ENCODE measurements around the gene LHFPL2. TPM values are rescaled to one million over a fixed set of nuclear protein-coding genes. Genes with fewer than 3 reads are reported as not detected.

The LHFPL2 gene
- total and polyA plus RNA-seq, 9 of the 15 experiments (the other 6 are each of a cell fraction or from before 2014, with no cell fraction given): 1.0 to 6.6 (median 4.6) TPM

- TF ChIP-seq SIX5 (IDR thresholded peaks at IDR 0.05; ENCODE audit: borderline replicate concordance in 1 of 2, insufficient read depth in 1 of 2, low read depth in 1 of 2, low read length in 2 of 2) (no peak), SRSF9 (IDR thresholded peaks at IDR 0.05; ENCODE audit: borderline replicate concordance, low read depth, low read length) (no peak), DPF2 (IDR thresholded peaks at IDR 0.05) (0 out of 2 replicates have a peak, but pooled peaks have one; percentile 41), ZNF583 (CRISPR knock-in tag; IDR thresholded peaks at IDR 0.05) (no peak), ZNF197 (CRISPR knock-in tag; IDR thresholded peaks at IDR 0.05; ENCODE audit: low read depth) (no peak), L3MBTL2 (IDR thresholded peaks at IDR 0.05) (peak; percentile 64), HBP1 (CRISPR knock-in tag; IDR thresholded peaks at IDR 0.05) (no peak), ZNF316 (IDR thresholded peaks at IDR 0.05) (peak; percentile 45), HLTF (IDR thresholded peaks at IDR 0.05) (no peak), ZNF551 (CRISPR knock-in tag; IDR thresholded peaks at IDR 0.05) (no peak), WHSC1 (IDR thresholded peaks at IDR 0.05; ENCODE audit: low read length) (no peak), GABPB1 (CRISPR knock-in tag; IDR thresholded peaks at IDR 0.05) (0 out of 2 replicates have a peak, but pooled peaks have one; percentile 11), ZEB2 (IDR thresholded peaks at IDR 0.05) (no peak), MIER1 (IDR thresholded peaks at IDR 0.05; ENCODE audit: low read depth) (no peak), MTA2 (IDR thresholded peaks at IDR 0.05; ENCODE audit: low read depth) (0 out of 2 replicates have a peak, but pooled peaks have one; percentile 15), ZBTB7A (IDR thresholded peaks at IDR 0.05; ENCODE audit: borderline replicate concordance, control insufficient read depth, low read depth, low read length) (no peak), TAL1 (IDR thresholded peaks at IDR 0.05) (no peak), ZNF134 (CRISPR knock-in tag; conservative IDR thresholded peaks at IDR 0.05) (no peak), CBFA2T3 (IDR thresholded peaks at IDR 0.05) (peak; percentile 17; the same call in 1 of the 2 replicates), KAT2B (IDR thresholded peaks at IDR 0.05; ENCODE audit: low read depth, low read length) (no peak), MBD2 (IDR thresholded peaks at IDR 0.05; ENCODE audit: borderline replicate concordance, low read depth) (no peak), NFXL1 (CRISPR knock-in tag; IDR thresholded peaks at IDR 0.05) (no peak), E4F1 (CRISPR knock-in tag; IDR thresholded peaks at IDR 0.05; ENCODE audit: borderline replicate concordance) (no peak), RBM14 (IDR thresholded peaks at IDR 0.05; ENCODE audit: borderline replicate concordance, insufficient read depth, low read depth, low read length) (no peak), PKNOX1 (IDR thresholded peaks at IDR 0.05) (0 out of 2 replicates have a peak, but pooled peaks have one; percentile 13)
Observed at GRCh38 chr5:78509884-78510769, 138.4 kb downstream of the LHFPL2 start (continued).

Measured in K562 (cell line).